MM.1S (cell line): Measurements from ENCODE around the gene EPYC.
A peak's percentile ranks its signal among the peaks of the same experiment; 100 is the strongest.

ENCODE experiments used
- EZH2phosphoT487 ChIP-seq: fragments of 300-600 bp; sonication (generic); IDR thresholded peaks from 2 replicates; pipeline ENCODE4 v1.6.1; 2018; ENCODE audit warnings: antibody characterized with exemption, low read length
- TF ChIP-seq, protein P1 (sequence below): fragments of 300-600 bp; sonication (generic); IDR thresholded peaks from 2 replicates; pipeline ENCODE4 v1.5.1; 2016; ENCODE audit warnings: antibody characterized with exemption, low read length, mixed read lengths

DNA sequence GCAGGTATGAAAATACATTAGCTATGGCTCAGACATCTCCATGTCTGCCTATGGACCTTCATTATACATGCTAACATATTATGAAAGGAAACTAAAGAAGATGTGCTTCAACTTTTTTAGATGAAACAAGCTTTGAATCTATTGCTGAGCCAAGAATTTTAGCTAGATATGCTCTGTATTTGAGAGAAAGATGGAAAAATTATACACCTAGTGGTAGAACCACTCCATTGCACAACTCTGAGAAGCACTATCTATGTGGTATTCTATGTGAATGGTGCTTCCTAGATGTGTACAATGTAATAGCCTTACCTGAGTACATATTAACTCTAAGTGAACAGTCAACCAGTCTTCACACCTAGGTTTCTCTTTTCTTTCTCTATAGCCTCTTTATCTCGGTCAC lies 17.3 kb downstream of the EPYC start:
- TF ChIP-seq, protein P1, sequence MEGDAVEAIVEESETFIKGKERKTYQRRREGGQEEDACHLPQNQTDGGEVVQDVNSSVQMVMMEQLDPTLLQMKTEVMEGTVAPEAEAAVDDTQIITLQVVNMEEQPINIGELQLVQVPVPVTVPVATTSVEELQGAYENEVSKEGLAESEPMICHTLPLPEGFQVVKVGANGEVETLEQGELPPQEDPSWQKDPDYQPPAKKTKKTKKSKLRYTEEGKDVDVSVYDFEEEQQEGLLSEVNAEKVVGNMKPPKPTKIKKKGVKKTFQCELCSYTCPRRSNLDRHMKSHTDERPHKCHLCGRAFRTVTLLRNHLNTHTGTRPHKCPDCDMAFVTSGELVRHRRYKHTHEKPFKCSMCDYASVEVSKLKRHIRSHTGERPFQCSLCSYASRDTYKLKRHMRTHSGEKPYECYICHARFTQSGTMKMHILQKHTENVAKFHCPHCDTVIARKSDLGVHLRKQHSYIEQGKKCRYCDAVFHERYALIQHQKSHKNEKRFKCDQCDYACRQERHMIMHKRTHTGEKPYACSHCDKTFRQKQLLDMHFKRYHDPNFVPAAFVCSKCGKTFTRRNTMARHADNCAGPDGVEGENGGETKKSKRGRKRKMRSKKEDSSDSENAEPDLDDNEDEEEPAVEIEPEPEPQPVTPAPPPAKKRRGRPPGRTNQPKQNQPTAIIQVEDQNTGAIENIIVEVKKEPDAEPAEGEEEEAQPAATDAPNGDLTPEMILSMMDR: peak; percentile 26
- no peak for TF ChIP-seq EZH2phosphoT487
